Testis (tissue), 3 donors: ENCODE measurements around the gene SHC3. TPM values are rescaled to one million over a fixed set of nuclear protein-coding genes. Genes with fewer than 3 reads are reported as not detected.

Experiments used
- DNase-seq: peaks from one replicate; pipeline ENCODE4 v3.0.0-alpha.2; 2019
- H3K27ac ChIP-seq, 2 donors: fragments of 200-600 bp; sonication (generic); one replicate each; pipeline ENCODE4 v1.5.1; 2019
- H3K27me3 ChIP-seq: fragments of 200-600 bp; sonication (generic); one replicate; pipeline ENCODE4 v1.5.1; 2019
- H3K36me3 ChIP-seq: fragments of 200-600 bp; sonication (generic); one replicate; pipeline ENCODE4 v1.5.1; 2017; ENCODE audit warnings: low read depth; ENCODE audit errors: missing control alignments
- H3K4me1 ChIP-seq: fragments of 200-600 bp; sonication (generic); one replicate; pipeline ENCODE4 v1.5.1; 2019
- H3K4me3 ChIP-seq, 2 donors: fragments of 200-600 bp; sonication (generic); one replicate each; pipeline ENCODE4 v1.5.1; 2017 to 2019
- H3K9me3 ChIP-seq: fragments of 200-600 bp; sonication (generic); one replicate; pipeline ENCODE4 v1.5.1; 2017
- POLR2A ChIP-seq: fragments of 450-650 bp; IDR thresholded peaks from one replicate; pipeline ENCODE4 v1.6.1; 2017; ENCODE audit warnings: antibody characterized with exemption, mild to moderate bottlenecking, moderate library complexity
- WGBS, 2 donors: methylation state at CpG; one replicate each; pipeline ENCODE4 v1.1.5; 2018; 5-methylcytosine and 5-hydroxymethylcytosine counted together
- intact Hi-C: fragments of 100-400 bp; cut with DNase I; formaldehyde crosslinking; loops from one replicate; pipeline ENCODE4 v1.15.1; 2023; ENCODE audit warnings: low total_unique reads
- polyA plus RNA-seq: library from polyadenylated mRNA; stranded (reverse); fragments of 350-450 nt; fragmentation: Illumina TruSeq; extraction: RNeasy Lipid Tissue Mini Kit (QIAGEN cat#74804); gene quantifications from one replicate; pipeline ENCODE4 v1.2.3, GENCODE V29; 2014; ENCODE audit warnings: low read depth, low replicate concordance; ENCODE audit not compliant: insufficient read depth
- total RNA-seq, 2 donors: library from RNA; depleted of rRNA; stranded (reverse); fragments of >200 nt; gene quantifications; one replicate each; pipeline ENCODE4 v1.2.3, GENCODE V29; 2016
- TF ChIP-seq, protein P1 (sequence below), 3 experiments: fragments of 450-650 bp in 2 of 3; fragments of 200-600 bp in 1 of 3; sonication (generic) in 1 of 3; IDR thresholded peaks; one replicate each; pipeline ENCODE4 v1.5.1; 2016 to 2019; ENCODE audit warnings: antibody characterized with exemption in 3 of 3, mild to moderate bottlenecking in 2 of 3, moderate library complexity in 1 of 3

Gene SHC3
- total and polyA plus RNA-seq, 3 donors from 2014 or later = 0.37 to 0.87 (median 0.82) TPM

- no peaks in the 10 kb centered on the region for H3K27me3 ChIP-seq
- H3K36me3 ChIP-seq = no peaks in the 10 kb centered on the region
- 90 to 92% methylated on average over 3 of the region's 3 CpGs for WGBS, 2 donors
- intact Hi-C loops = no loop called here
- no peak for TF ChIP-seq POLR2A
- TF ChIP-seq, protein P1, sequence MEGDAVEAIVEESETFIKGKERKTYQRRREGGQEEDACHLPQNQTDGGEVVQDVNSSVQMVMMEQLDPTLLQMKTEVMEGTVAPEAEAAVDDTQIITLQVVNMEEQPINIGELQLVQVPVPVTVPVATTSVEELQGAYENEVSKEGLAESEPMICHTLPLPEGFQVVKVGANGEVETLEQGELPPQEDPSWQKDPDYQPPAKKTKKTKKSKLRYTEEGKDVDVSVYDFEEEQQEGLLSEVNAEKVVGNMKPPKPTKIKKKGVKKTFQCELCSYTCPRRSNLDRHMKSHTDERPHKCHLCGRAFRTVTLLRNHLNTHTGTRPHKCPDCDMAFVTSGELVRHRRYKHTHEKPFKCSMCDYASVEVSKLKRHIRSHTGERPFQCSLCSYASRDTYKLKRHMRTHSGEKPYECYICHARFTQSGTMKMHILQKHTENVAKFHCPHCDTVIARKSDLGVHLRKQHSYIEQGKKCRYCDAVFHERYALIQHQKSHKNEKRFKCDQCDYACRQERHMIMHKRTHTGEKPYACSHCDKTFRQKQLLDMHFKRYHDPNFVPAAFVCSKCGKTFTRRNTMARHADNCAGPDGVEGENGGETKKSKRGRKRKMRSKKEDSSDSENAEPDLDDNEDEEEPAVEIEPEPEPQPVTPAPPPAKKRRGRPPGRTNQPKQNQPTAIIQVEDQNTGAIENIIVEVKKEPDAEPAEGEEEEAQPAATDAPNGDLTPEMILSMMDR (IDR thresholded peaks at IDR 0.05) = no peak
- H3K9me3 ChIP-seq = no peaks in the 10 kb centered on the region
- DNase-seq = no peak
- no peak overlapping the region for H3K4me3 ChIP-seq
- no peaks in the 10 kb centered on the region for H3K4me1 ChIP-seq
- no peak overlapping the region for H3K27ac ChIP-seq
These were observed 105.2 kb downstream of the SHC3 start for GRCh38 chr9:89073397-89073796.

GRCh38 chr9:89071591-89071990 is 107.0 kb downstream of the SHC3 start:
- WGBS, 2 donors = 62 to 71% methylated on average over 4 of the region's 4 CpGs
- Histone ChIP-seq H3K4me3 (no peak overlapping the region), H3K27me3 (no peaks in the 10 kb centered on the region), H3K9me3 (no peaks in the 10 kb centered on the region), H3K27ac (no peak overlapping the region), H3K36me3 (no peaks in the 10 kb centered on the region), H3K4me1 (no peaks in the 10 kb centered on the region)
- no peak for DNase-seq
- no peak for TF ChIP-seq POLR2A
- TF ChIP-seq, protein P1 (IDR thresholded peaks at IDR 0.05) = no peak
- intact Hi-C loops = no loop called here

DNA sequence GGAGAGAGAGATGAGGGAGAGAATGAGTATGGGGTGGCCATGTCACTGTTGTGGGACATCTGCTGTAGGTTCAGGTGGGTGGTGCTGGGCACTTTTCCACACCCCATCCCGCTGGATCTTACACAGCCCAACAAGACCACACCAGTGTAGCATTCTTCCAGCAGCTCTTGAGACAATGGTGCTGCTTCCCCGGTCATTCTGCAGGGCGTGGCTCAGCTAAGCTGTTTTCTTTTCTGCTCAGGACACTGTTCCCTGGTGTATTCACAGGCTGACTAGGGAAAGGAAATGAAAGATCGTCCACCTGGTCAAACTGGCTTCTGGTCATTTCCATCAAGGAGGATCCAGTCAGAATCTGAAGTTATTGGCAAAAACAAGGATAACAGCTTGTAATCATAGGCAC is 111.8 kb downstream of the SHC3 start:
- H3K9me3 ChIP-seq = no peaks in the 10 kb centered on the region
- WGBS, 2 donors = 79 to 92% methylated on average over 4 of the region's 4 CpGs

GRCh38 chr9:89065921-89066320 is 112.7 kb downstream of the SHC3 start:
- no peak overlapping the region for H3K27ac ChIP-seq
- no peaks in the 10 kb centered on the region for H3K9me3 ChIP-seq
- no peak overlapping the region for H3K4me3 ChIP-seq
- intact Hi-C loops = no loop called here
- no peaks in the 10 kb centered on the region for H3K4me1 ChIP-seq
- no peaks in the 10 kb centered on the region for H3K36me3 ChIP-seq
- DNase-seq = no peak
- H3K27me3 ChIP-seq = no peaks in the 10 kb centered on the region
- no peak for TF ChIP-seq POLR2A
- TF ChIP-seq, protein P1 (IDR thresholded peaks at IDR 0.05) = no peak
- WGBS, 2 donors = 88% methylated on average over 6 of the region's 6 CpGs

More for the DNA sequence above, 111.8 kb downstream of the SHC3 start:
- Histone ChIP-seq H3K27ac (no peak overlapping the region), H3K4me3 (no peak overlapping the region), H3K4me1 (no peaks in the 10 kb centered on the region), H3K27me3 (no peaks in the 10 kb centered on the region), H3K36me3 (no peaks in the 10 kb centered on the region)
- TF ChIP-seq POLR2A = no peak
- TF ChIP-seq, protein P1 (IDR thresholded peaks at IDR 0.05) = no peak
- DNase-seq = no peak
- intact Hi-C loops = no loop called here

- intact Hi-C loops = no loop called here
- H3K4me3 ChIP-seq = no peak overlapping the region
- no peaks in the 10 kb centered on the region for H3K9me3 ChIP-seq
- TF ChIP-seq, protein P1 (IDR thresholded peaks at IDR 0.05) = no peak
- TF ChIP-seq POLR2A = no peak
- H3K27me3 ChIP-seq = no peaks in the 10 kb centered on the region
- no peak overlapping the region for H3K27ac ChIP-seq
- 93 to 94% methylated on average over 5 of the region's 5 CpGs for WGBS, 2 donors
- H3K4me1 ChIP-seq = no peaks in the 10 kb centered on the region
- H3K36me3 ChIP-seq = no peaks in the 10 kb centered on the region
- no peak for DNase-seq
These were observed 117.8 kb downstream of the SHC3 start for GRCh38 chr9:89060790-89061189.
